SK-N-MC (cell line): Measurements from ENCODE around the gene TMEFF1.

Experiments
- DNase-seq: peaks from one replicate; pipeline ENCODE4 v3.0.0-alpha.2; 2011; ENCODE audit warnings: low read depth, low spot score
- H3K27ac ChIP-seq: fragments of 200-600 bp; sonication (generic); 2 replicates; pipeline ENCODE4 v1.5.1; 2016; ENCODE audit warnings: mixed run types
- H3K36me3 ChIP-seq: fragments of 200-600 bp; sonication (generic); 2 replicates; pipeline ENCODE4 v1.6.1; 2017; ENCODE audit warnings: antibody characterized with exemption, low read length, mixed read lengths; ENCODE audit not compliant: insufficient read depth
- H3K4me3 ChIP-seq: fragments of 200-600 bp; sonication (generic); 2 replicates; pipeline ENCODE4 v1.5.1; 2016
- H3K9ac ChIP-seq: fragments of 200-600 bp; sonication (generic); 2 replicates; pipeline ENCODE4 v1.8.0; 2017; ENCODE audit warnings: mixed run types, mixed read lengths; ENCODE audit not compliant: insufficient read length
- H3K9me3 ChIP-seq: fragments of 200-600 bp; sonication (generic); 2 replicates; pipeline ENCODE4 v1.6.1; 2017; ENCODE audit warnings: low read depth, mild to moderate bottlenecking, antibody characterized with exemption, low read length, moderate library complexity, mixed read lengths
- EZH2 ChIP-seq: fragments of 200-600 bp; sonication (generic); IDR thresholded peaks from one replicate; pipeline ENCODE4 v1.6.1; 2017; ENCODE audit warnings: antibody characterized with exemption
- FOXP2 ChIP-seq: optimal IDR thresholded peaks from 2 replicates; pipeline ENCODE3; 2011; ENCODE audit warnings: mild to moderate bottlenecking, moderate library complexity; ENCODE audit not compliant: insufficient read depth; ENCODE audit errors: extremely low read length, control extremely low read depth
- POLR2AphosphoS5 ChIP-seq: IDR thresholded peaks from 2 replicates; pipeline ENCODE4 v1.6.1; 2012; ENCODE audit warnings: mild to moderate bottlenecking, low read depth, low read length, borderline replicate concordance

The TMEFF1 gene

DNA sequence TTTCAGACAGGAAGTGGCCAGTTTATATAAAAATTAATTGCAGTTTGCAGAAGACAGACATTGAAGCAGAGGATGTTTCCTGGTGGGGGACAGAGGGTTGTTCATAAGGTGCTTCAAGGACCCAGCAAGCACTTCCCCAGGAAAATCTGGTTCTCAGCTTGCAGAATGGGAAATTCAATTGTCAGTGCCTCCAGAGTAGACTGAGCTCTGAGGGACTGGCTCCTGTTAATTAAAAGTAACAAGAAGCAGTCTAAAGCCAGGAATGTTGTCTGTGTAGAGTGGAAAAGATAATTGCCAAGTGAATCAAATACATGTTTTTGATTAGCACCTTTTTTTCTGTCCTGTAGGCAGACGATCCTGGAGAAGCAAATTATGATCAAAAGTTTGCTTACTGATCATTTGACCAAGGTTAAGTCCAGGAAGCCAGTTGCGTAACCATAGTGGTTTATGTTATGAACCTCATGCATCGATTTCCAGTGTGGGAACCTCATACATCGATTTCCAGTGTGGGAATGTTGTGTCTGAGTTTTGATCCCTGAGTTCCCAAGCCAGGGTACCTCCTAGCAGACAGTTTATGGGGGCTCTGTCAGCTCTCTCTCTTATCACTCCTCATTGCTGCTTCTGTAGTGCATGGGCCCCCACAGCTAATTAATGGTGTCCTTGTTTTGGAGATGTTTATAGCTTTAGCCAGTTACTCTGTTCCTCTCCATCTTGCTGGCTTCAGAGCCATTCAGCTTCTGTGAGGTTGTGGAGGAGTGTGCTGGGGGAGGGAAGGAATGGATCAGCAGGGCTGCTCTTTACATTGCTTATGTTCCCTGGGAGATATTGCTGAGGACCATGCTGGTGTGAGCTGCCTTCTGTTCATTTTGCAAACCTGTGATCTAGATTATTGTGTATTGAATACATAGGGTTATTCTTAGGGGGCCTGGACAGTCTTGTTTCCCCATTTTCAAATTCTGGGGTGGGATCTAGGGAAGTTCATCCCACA is 28.9 kb upstream of the TMEFF1 start:
- H3K27ac ChIP-seq, result peak overlapping the region; percentile 27; the same call in 1 of the 2 replicates
- no peak for TF ChIP-seq EZH2
- no peak for TF ChIP-seq POLR2AphosphoS5
- no peak for TF ChIP-seq FOXP2

GRCh38 chr9:100445161-100445902 is 27.6 kb upstream of the TMEFF1 start:
- Histone ChIP-seq H3K9me3 (no peaks in the 10 kb centered on the region), H3K27ac (no peak overlapping the region), H3K9ac (no peak overlapping the region), H3K4me3 (no peak overlapping the region), H3K36me3 (no peaks in the 10 kb centered on the region; the same call in 1 of the 2 replicates)
- TF ChIP-seq EZH2 (no peak), POLR2AphosphoS5 (no peak), FOXP2 (no peak)
- DNase-seq, result no peak

More for the DNA sequence above, 28.9 kb upstream of the TMEFF1 start:
- Histone ChIP-seq H3K9me3 (no peaks in the 10 kb centered on the region), H3K4me3 (no peak overlapping the region), H3K36me3 (no peaks in the 10 kb centered on the region; the same call in 1 of the 2 replicates), H3K9ac (no peak overlapping the region)
- no peak for DNase-seq

- no peaks in the 10 kb centered on the region for H3K9me3 ChIP-seq
- no peak overlapping the region for H3K27ac ChIP-seq
- no peak overlapping the region for H3K9ac ChIP-seq
- H3K4me3 ChIP-seq, result no peak overlapping the region
- H3K36me3 ChIP-seq, result no peaks in the 10 kb centered on the region; the same call in 1 of the 2 replicates
- no peak for TF ChIP-seq FOXP2
- no peak for DNase-seq
These were observed 26.9 kb upstream of the TMEFF1 start for GRCh38 chr9:100445903-100446549.

- TF ChIP-seq FOXP2 (no peak), EZH2 (no peak), POLR2AphosphoS5 (no peak)
- no peaks in the 10 kb centered on the region; the same call in 1 of the 2 replicates for H3K36me3 ChIP-seq
- DNase-seq, result no peak
- H3K4me3 ChIP-seq, result no peak overlapping the region
- H3K27ac ChIP-seq, result no peak overlapping the region
- H3K9me3 ChIP-seq, result no peaks in the 10 kb centered on the region
- H3K9ac ChIP-seq, result no peak overlapping the region
These were observed 25.9 kb upstream of the TMEFF1 start for GRCh38 chr9:100447041-100447440.

DNA sequence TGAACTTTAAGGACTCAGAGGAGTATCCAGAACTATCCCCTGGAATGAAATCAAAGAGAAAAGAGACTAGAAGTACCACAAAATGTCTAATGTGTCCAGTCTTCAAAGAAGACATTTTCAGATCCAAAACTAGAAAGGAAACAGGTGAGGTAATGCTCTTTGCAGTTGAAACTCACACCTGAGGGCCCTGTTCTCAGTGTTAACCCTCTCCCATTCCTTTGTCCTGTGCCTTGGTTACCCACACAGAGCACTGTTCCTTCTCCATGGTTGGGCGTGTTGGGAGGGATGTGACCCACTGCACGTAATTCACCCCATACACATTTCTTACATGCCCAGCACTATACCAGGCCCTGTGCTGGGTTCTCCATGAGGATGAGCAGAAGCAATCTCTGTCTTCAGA is 24.7 kb upstream of the TMEFF1 start:
- no peaks in the 10 kb centered on the region for H3K9me3 ChIP-seq
- peaks cover 6% of the 10 kb centered on the region; the same call in 1 of the 2 replicates for H3K36me3 ChIP-seq
- no peak overlapping the region for H3K4me3 ChIP-seq
- H3K9ac ChIP-seq, result no peak overlapping the region
- DNase-seq, result no peak
- no peak overlapping the region for H3K27ac ChIP-seq
- TF ChIP-seq POLR2AphosphoS5 (no peak), FOXP2 (no peak), EZH2 (no peak)

- H3K9me3 ChIP-seq, result no peaks in the 10 kb centered on the region
- TF ChIP-seq POLR2AphosphoS5 (no peak), EZH2 (no peak), FOXP2 (no peak)
- H3K27ac ChIP-seq, result no peak overlapping the region
- H3K9ac ChIP-seq, result no peak overlapping the region
- H3K36me3 ChIP-seq, result peaks cover 6% of the 10 kb centered on the region; the same call in 1 of the 2 replicates
- DNase-seq, result no peak
- H3K4me3 ChIP-seq, result no peak overlapping the region
These were observed 23.5 kb upstream of the TMEFF1 start for GRCh38 chr9:100449420-100449819.

- no peak for DNase-seq
- H3K27ac ChIP-seq, result no peak overlapping the region
- H3K4me3 ChIP-seq, result no peak overlapping the region
- H3K9me3 ChIP-seq, result no peaks in the 10 kb centered on the region
- H3K9ac ChIP-seq, result no peak overlapping the region
- peaks cover 6% of the 10 kb centered on the region; the same call in 1 of the 2 replicates for H3K36me3 ChIP-seq
- TF ChIP-seq FOXP2, result no peak
- no peak for TF ChIP-seq POLR2AphosphoS5
- no peak for TF ChIP-seq EZH2
These were observed 20.1 kb upstream of the TMEFF1 start for GRCh38 chr9:100452894-100453293.

DNA sequence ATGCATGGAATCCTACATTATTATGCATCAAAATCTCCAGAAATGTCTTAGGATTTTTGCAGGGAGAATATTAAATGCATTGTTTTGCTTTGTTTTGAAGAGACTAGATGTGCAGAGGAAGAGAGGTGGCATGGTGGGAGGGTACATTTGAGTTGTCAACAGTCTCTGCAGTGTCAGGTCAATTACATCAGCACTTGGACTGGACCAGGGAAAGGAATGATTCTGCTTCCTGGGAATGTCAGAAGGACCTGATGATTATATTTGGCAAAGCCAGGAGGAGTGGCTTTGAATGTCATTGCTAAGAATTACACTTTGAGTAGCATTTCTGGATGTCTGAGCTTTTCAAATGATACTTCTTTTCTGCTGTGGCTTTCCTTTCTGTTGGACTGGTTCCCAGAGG is 17.5 kb upstream of the TMEFF1 start:
- TF ChIP-seq EZH2 (no peak), POLR2AphosphoS5 (no peak), FOXP2 (no peak)
- H3K9me3 ChIP-seq, result no peaks in the 10 kb centered on the region
- H3K9ac ChIP-seq, result no peak overlapping the region
- no peak overlapping the region for H3K4me3 ChIP-seq
- DNase-seq, result no peak
- H3K36me3 ChIP-seq, result peaks cover 6% of the 10 kb centered on the region; the same call in 1 of the 2 replicates
- no peak overlapping the region for H3K27ac ChIP-seq
